Gastroesophageal sphincter (tissue), 3 donors: Measurements from ENCODE around the gene C1QB.

Source experiments
- CTCF ChIP-seq, 4 experiments: fragments of 200-600 bp in 2 of 4; fragments of 450-650 bp in 2 of 4; sonication (generic) in 1 of 4; IDR thresholded peaks; one replicate each; pipeline ENCODE4 v1.5.1; 2017 to 2019; ENCODE audit warnings: antibody characterized with exemption in 4 of 4, mild to moderate bottlenecking in 2 of 4, moderate library complexity in 2 of 4
- EP300 ChIP-seq: sonication (generic); formaldehyde crosslinking; IDR thresholded peaks from one replicate; pipeline ENCODE4 v1.6.1; 2017; ENCODE audit warnings: antibody characterized with exemption, mild to moderate bottlenecking
- POLR2A ChIP-seq, 2 donors: fragments of 450-650 bp; IDR thresholded peaks; one replicate each; pipeline ENCODE4 v1.6.1; 2017; ENCODE audit warnings: antibody characterized with exemption in 2 of 2, mild to moderate bottlenecking in 2 of 2, moderate library complexity in 1 of 2

DNA sequence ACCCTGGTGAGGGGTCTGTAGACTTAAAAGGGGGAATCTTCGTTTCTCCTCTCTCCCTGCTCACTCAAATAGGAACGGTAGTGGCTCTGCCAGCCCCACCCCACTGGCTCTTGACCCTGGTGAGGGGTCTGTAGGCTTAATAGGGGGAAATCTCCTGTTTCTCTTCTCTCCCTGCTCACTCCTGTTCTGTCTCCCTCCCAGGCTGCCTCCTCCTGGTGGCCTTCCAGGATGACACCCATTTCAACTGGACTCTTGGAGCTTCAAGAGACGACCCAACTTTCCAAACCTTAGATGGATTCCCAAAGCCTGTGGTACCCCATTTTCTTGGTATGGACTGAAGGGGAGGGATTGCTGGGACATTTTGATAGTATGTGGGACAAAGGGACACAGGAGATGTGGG lies 56.2 kb downstream of the C1QB start:
- TF ChIP-seq CTCF (IDR thresholded peaks at IDR 0.05): no peak
- no peak for TF ChIP-seq EP300
- no peak for TF ChIP-seq POLR2A (IDR thresholded peaks at IDR 0.05)
